Smooth muscle cell (in vitro differentiated cells): ENCODE data around the gene EEF2. TPM values are rescaled to one million over a fixed set of nuclear protein-coding genes. Genes with fewer than 3 reads are reported as not detected.

ENCODE experiments used
- DNase-seq: peaks from one replicate; lab custom pipeline; 2025; ENCODE audit not compliant: unreplicated experiment; lab: John Stamatoyannopoulos, UW
- H2AFZ ChIP-seq: fragments of 200-600 bp; sonication (generic); 2 replicates; pipeline ENCODE4 v1.6.0; 2016; ENCODE audit warnings: antibody characterized with exemption, low read depth, mild to moderate bottlenecking
- H3F3A ChIP-seq: fragments of 200-600 bp; sonication (generic); 2 replicates; pipeline ENCODE4 v1.6.0; 2017; ENCODE audit warnings: antibody characterized with exemption, low read depth
- H3K27ac ChIP-seq: fragments of 200-600 bp; sonication (generic); 2 replicates; pipeline ENCODE4 v1.5.1; 2016; ENCODE audit warnings: low read depth, mild to moderate bottlenecking
- H3K27me3 ChIP-seq: fragments of 200-600 bp; sonication (generic); 2 replicates; pipeline ENCODE4 v1.6.1; 2016; ENCODE audit warnings: low read depth, mild to moderate bottlenecking
- H3K36me3 ChIP-seq: fragments of 200-600 bp; sonication (generic); 2 replicates; pipeline ENCODE4 v1.5.1; 2016; ENCODE audit warnings: low read depth
- H3K4me1 ChIP-seq: fragments of 200-600 bp; sonication (generic); 2 replicates; pipeline ENCODE4 v1.5.1; 2016; ENCODE audit warnings: low read depth
- H3K4me2 ChIP-seq: fragments of 200-600 bp; sonication (generic); 2 replicates; pipeline ENCODE4 v1.6.0; 2016; ENCODE audit warnings: mild to moderate bottlenecking
- H3K4me3 ChIP-seq: fragments of 200-600 bp; sonication (generic); 2 replicates; pipeline ENCODE4 v1.5.1; 2016; ENCODE audit warnings: mild to moderate bottlenecking
- H3K79me2 ChIP-seq: fragments of 200-600 bp; sonication (generic); 2 replicates; pipeline ENCODE4 v1.6.0; 2016; ENCODE audit warnings: low read depth, mild to moderate bottlenecking
- H3K9ac ChIP-seq: fragments of 200-600 bp; sonication (generic); 2 replicates; pipeline ENCODE4 v1.6.0; 2016; ENCODE audit warnings: low read depth
- H3K9me3 ChIP-seq: fragments of 200-600 bp; sonication (generic); replicated peaks from 2 replicates; pipeline ENCODE4 v1.5.1; 2016; ENCODE audit warnings: low read depth
- H4K20me1 ChIP-seq: fragments of 200-600 bp; sonication (generic); 2 replicates; pipeline ENCODE4 v1.6.0; 2016; ENCODE audit warnings: low read depth
- WGBS: methylation state at CpG from one replicate; pipeline ENCODE4 v1.1.7; 2016; ENCODE audit warnings: low lambda C conversion rate; 5-methylcytosine and 5-hydroxymethylcytosine counted together
- polyA plus RNA-seq: library from polyadenylated mRNA; unstranded; fragments of >200 nt; fragmentation: Nextera tagmentation; extraction: Ambion mirVana; gene quantifications from 2 replicates; pipeline ENCODE4 v1.2.1, GENCODE V29; 2016
- total RNA-seq: library from RNA; depleted of rRNA; stranded (reverse); fragments of >200 nt; gene quantifications from 2 replicates; pipeline ENCODE4 v1.2.3, GENCODE V29; 2014
- TF ChIP-seq, protein P1 (sequence below): fragments of 200-600 bp; sonication (generic); IDR thresholded peaks from 2 replicates; pipeline ENCODE4 v1.5.1; 2017; ENCODE audit warnings: borderline replicate concordance, mild to moderate bottlenecking, antibody characterized with exemption; ENCODE audit not compliant: insufficient read depth, poor library complexity, severe bottlenecking

Gene EEF2
- total and polyA plus RNA-seq, 2 experiments from 2014 or later, result 365 to 903 TPM

DNA sequence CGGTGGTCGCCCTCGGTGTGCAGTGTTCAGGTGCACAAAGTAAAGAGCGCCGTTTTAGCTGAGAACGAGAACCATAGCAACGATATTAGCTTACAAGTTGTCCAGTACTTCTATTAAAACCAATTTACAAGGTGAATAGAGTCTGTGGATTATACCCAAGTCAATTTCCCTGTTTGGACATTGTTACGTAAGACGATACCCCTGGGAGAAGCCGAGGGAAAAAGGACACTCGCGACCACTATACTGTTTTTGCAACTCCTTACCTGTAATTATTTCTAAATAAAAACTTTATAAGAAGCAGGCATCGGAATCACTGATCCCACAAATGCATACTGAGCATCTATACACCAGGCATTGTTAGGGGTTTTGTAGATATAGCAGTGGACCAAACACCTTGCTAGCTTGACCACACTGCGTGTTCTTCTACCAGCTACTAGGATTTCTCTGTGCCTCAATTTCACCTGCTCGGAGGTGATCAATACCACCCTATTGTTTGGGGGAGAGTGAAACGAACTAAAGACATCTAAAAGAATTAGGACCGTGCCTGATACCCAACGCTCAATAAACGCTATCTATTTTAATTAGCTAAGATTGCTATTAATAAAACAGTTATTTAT, 488 bp upstream of the EEF2 start:
- H3K27me3 ChIP-seq, result no peaks in the 10 kb centered on the region
- H4K20me1 ChIP-seq, result peaks cover 45% of the 10 kb centered on the region
- TF ChIP-seq, protein P1, sequence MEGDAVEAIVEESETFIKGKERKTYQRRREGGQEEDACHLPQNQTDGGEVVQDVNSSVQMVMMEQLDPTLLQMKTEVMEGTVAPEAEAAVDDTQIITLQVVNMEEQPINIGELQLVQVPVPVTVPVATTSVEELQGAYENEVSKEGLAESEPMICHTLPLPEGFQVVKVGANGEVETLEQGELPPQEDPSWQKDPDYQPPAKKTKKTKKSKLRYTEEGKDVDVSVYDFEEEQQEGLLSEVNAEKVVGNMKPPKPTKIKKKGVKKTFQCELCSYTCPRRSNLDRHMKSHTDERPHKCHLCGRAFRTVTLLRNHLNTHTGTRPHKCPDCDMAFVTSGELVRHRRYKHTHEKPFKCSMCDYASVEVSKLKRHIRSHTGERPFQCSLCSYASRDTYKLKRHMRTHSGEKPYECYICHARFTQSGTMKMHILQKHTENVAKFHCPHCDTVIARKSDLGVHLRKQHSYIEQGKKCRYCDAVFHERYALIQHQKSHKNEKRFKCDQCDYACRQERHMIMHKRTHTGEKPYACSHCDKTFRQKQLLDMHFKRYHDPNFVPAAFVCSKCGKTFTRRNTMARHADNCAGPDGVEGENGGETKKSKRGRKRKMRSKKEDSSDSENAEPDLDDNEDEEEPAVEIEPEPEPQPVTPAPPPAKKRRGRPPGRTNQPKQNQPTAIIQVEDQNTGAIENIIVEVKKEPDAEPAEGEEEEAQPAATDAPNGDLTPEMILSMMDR, result no peak
- H3K36me3 ChIP-seq, result peaks cover 6% of the 10 kb centered on the region
- H3K4me3 ChIP-seq, result peak overlapping the region; percentile 100
- H3K79me2 ChIP-seq, result peaks cover 45% of the 10 kb centered on the region
- DNase-seq, result no peak
- peak overlapping the region; percentile 64 for H2AFZ ChIP-seq
- H3K9ac ChIP-seq, result no peak overlapping the region
- H3K9me3 ChIP-seq, result no peaks in the 10 kb centered on the region
- H3K27ac ChIP-seq, result no peak overlapping the region
- peak overlapping the region; percentile 99 for H3K4me2 ChIP-seq
- peaks cover 28% of the 10 kb centered on the region for H3K4me1 ChIP-seq
- WGBS, result 15% methylated on average over 19 of the region's 19 CpGs
- peaks cover 35% of the 10 kb centered on the region for H3F3A ChIP-seq

DNA sequence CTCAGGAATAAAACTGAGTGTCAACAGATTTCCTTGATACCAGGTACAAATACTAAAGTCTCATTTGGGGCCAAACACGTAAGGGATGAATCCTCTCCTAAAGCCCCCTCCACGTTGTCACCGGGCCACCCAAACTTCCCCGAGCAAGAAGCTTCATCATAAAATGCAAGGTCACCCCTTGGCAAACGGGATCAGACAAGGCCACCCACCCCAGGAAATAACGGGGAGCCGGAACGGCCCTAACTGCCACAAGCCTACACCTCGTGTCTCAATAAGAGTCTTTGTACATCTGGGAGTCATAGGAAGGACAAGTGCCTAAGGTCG, 717 bp downstream of the EEF2 start:
- peaks cover 57% of the 10 kb centered on the region for H4K20me1 ChIP-seq
- no peaks in the 10 kb centered on the region for H3K9me3 ChIP-seq
- H3K4me3 ChIP-seq, result peak overlapping the region; percentile 100
- TF ChIP-seq, protein P1, result no peak
- H3K9ac ChIP-seq, result peak overlapping the region; percentile 99
- H3K36me3 ChIP-seq, result peaks cover 8% of the 10 kb centered on the region
- DNase-seq, result no peak
- peaks cover 28% of the 10 kb centered on the region for H3K4me1 ChIP-seq
- H3K27me3 ChIP-seq, result no peaks in the 10 kb centered on the region
- H2AFZ ChIP-seq, result no peak overlapping the region
- peak overlapping the region; percentile 99 for H3K4me2 ChIP-seq
- WGBS, result under 1% methylated on average over 10 of the region's 10 CpGs
- peaks cover 57% of the 10 kb centered on the region for H3K79me2 ChIP-seq
- H3K27ac ChIP-seq, result peak overlapping the region; percentile 98
- peaks cover 47% of the 10 kb centered on the region for H3F3A ChIP-seq

DNA sequence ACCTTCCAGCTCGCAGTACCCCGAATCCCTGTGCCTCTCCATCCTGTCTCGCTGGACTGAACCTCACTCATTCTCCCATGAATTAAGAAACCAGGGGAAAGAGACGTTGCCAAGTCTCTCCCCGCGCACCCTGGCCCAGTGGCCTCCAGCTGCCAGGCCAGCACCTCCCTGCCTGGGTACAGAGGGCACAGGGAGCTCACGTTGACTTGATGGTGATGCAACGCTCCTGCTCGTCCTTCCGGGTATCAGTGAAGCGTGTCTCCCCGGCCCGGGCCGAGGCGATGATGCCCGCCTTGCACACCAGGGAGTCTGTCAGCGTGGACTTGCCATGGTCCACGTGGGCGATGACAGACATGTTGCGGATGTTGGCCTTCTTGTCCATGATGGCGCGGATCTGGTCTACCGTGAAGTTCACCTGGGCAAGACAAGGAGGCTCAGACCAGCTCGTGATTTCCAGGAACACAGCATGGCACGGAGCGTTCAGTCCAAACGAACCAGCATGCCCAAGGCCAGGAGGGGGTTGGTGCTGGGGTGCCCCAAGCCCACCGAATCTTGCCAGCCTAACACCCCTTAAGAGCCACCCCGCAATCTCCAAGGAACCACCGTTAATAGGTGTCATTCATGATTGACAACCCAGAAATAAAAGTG, 1.2 kb downstream of the EEF2 start:
- TF ChIP-seq, protein P1, result no peak
- peak overlapping the region; percentile 99 for H3K9ac ChIP-seq
- 22% methylated on average over 30 of the region's 30 CpGs for WGBS
- H2AFZ ChIP-seq, result no peak overlapping the region
- no peaks in the 10 kb centered on the region for H3K27me3 ChIP-seq
- peak overlapping the region; percentile 98 for H3K27ac ChIP-seq
- peak overlapping the region; percentile 99 for H3K4me2 ChIP-seq
- peaks cover 62% of the 10 kb centered on the region for H3K79me2 ChIP-seq
- DNase-seq, result no peak
- peaks cover 62% of the 10 kb centered on the region for H4K20me1 ChIP-seq
- peak overlapping the region; percentile 100 for H3K4me3 ChIP-seq
- peaks cover 51% of the 10 kb centered on the region for H3F3A ChIP-seq
- H3K4me1 ChIP-seq, result peaks cover 28% of the 10 kb centered on the region
- H3K9me3 ChIP-seq, result no peaks in the 10 kb centered on the region
- H3K36me3 ChIP-seq, result peaks cover 8% of the 10 kb centered on the region
